ENCODE results near the gene CCDC24. TPM values are rescaled to one million over a fixed set of nuclear protein-coding genes. Genes with fewer than 3 reads are reported as not detected.

CCDC24 gene
- total and polyA plus RNA-seq, 2 of the 4 experiments (the other 2 are of a cell fraction) = 1.4 to 4.6 TPM

DNA sequence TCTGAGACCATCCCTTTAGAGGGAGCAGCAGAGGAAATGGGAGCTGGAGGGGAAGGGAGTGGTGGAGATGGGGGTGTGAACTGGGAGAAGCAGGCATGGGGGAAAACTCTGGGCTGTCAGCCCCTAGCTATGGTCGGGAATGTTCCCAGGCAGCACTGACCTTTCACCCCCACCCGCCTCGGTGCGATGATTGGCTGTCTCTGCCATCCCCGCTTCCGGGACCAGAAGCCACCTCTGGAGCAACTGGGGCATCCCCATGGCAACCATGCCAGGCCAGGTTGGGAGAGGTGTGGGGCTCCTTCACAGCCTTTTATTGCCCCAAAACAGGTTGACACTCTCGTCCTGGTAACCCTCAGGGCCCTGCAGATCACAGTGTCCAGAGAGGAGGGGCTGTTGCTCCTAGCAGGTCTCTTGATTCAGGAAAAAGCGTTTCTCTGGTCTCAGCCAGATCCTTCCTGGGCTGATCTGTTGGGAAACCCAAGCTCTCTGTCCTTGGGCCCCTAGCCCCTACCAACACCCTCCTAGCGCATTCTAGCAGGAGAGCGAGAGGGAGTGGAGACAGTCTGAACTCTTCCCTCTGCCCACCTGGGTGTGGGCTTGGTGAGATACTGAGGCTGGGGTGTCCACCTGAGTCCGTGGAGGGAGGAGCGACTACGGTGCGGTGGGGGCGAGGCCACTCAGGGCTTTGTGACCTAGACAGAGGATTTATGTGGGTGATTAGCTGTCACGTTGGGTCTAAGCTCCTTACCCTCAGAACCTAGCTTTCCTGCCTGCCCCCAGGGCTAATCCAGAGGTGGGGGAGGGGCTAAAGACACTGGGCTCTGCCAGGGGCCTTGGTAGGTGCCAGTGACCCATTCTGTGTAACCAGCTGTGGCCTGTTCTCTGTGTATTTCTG lies 52.0 kb downstream of the CCDC24 start (continued):
- TF ChIP-seq, protein P1, sequence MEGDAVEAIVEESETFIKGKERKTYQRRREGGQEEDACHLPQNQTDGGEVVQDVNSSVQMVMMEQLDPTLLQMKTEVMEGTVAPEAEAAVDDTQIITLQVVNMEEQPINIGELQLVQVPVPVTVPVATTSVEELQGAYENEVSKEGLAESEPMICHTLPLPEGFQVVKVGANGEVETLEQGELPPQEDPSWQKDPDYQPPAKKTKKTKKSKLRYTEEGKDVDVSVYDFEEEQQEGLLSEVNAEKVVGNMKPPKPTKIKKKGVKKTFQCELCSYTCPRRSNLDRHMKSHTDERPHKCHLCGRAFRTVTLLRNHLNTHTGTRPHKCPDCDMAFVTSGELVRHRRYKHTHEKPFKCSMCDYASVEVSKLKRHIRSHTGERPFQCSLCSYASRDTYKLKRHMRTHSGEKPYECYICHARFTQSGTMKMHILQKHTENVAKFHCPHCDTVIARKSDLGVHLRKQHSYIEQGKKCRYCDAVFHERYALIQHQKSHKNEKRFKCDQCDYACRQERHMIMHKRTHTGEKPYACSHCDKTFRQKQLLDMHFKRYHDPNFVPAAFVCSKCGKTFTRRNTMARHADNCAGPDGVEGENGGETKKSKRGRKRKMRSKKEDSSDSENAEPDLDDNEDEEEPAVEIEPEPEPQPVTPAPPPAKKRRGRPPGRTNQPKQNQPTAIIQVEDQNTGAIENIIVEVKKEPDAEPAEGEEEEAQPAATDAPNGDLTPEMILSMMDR (conservative IDR thresholded peaks at IDR 0.05; ENCODE audit: low read depth, low read length) = no peak
- TF ChIP-seq MAFK (IDR thresholded peaks at IDR 0.05; ENCODE audit: low read depth, low read length) = no peak
